Activated naive CD8-positive, alpha-beta T cell treated with anti-CD3 and anti-CD28 coated beads, Interleukin-2, amount 50 U/mL, for 24 hours (primary cell): Measurements from ENCODE around the gene DENND1A.

Experiments
- ATAC-seq: fragments of 150-1000 bp; cut with Tn5 transposase; one replicate; pipeline ENCODE4 v1.10.0; 2021
- DNase-seq: peaks from one replicate; pipeline ENCODE4 v3.0.0; 2021
- H3K27ac Mint-ChIP-seq: one replicate; pipeline ENCODE4 v1.8.0; 2021; ENCODE audit warnings: mild to moderate bottlenecking, mixed read lengths
- H3K27me3 Mint-ChIP-seq: one replicate; pipeline ENCODE4 v1.8.0; 2021; ENCODE audit warnings: mixed read lengths
- H3K36me3 Mint-ChIP-seq: one replicate; pipeline ENCODE4 v1.8.0; 2021; ENCODE audit warnings: low read depth, mixed read lengths
- H3K4me1 Mint-ChIP-seq: one replicate; pipeline ENCODE4 v1.8.0; 2021; ENCODE audit warnings: mixed read lengths
- H3K4me3 Mint-ChIP-seq: one replicate; pipeline ENCODE4 v1.8.0; 2021; ENCODE audit warnings: mild to moderate bottlenecking, moderate library complexity, mixed read lengths
- H3K9me3 Mint-ChIP-seq: one replicate; pipeline ENCODE4 v1.8.0; 2021; ENCODE audit warnings: mixed read lengths

The DENND1A gene

GRCh38 chr9:123395689-123396511 is 534.0 kb downstream of the DENND1A start:
- no peaks in the 10 kb centered on the region for H3K27me3 Mint-ChIP-seq
- ATAC-seq (no peak), DNase-seq (no peak)
- no peaks in the 10 kb centered on the region for H3K4me1 Mint-ChIP-seq
- H3K27ac Mint-ChIP-seq: no peak overlapping the region
- H3K36me3 Mint-ChIP-seq: peaks cover 2% of the 10 kb centered on the region
- H3K4me3 Mint-ChIP-seq: no peak overlapping the region
- H3K9me3 Mint-ChIP-seq: no peaks in the 10 kb centered on the region

- no peaks in the 10 kb centered on the region for H3K9me3 Mint-ChIP-seq
- no peaks in the 10 kb centered on the region for H3K4me1 Mint-ChIP-seq
- DNase-seq: no peak
- H3K4me3 Mint-ChIP-seq: no peak overlapping the region
- no peaks in the 10 kb centered on the region for H3K27me3 Mint-ChIP-seq
- H3K27ac Mint-ChIP-seq: no peak overlapping the region
- H3K36me3 Mint-ChIP-seq: peaks cover 2% of the 10 kb centered on the region
- no peak for ATAC-seq
These were observed 534.6 kb downstream of the DENND1A start for GRCh38 chr9:123395276-123395688.

GRCh38 chr9:123394291-123395235 is 535.4 kb downstream of the DENND1A start:
- Mint-ChIP-seq H3K27me3 (no peaks in the 10 kb centered on the region), H3K9me3 (no peaks in the 10 kb centered on the region), H3K4me3 (no peak overlapping the region), H3K4me1 (no peaks in the 10 kb centered on the region), H3K36me3 (no peaks in the 10 kb centered on the region), H3K27ac (no peak overlapping the region)
- DNase-seq: no peak
- ATAC-seq: no peak

GRCh38 chr9:123392802-123393201 is 537.1 kb downstream of the DENND1A start:
- no peaks in the 10 kb centered on the region for H3K4me1 Mint-ChIP-seq
- ATAC-seq: no peak
- H3K27ac Mint-ChIP-seq: no peak overlapping the region
- no peaks in the 10 kb centered on the region for H3K27me3 Mint-ChIP-seq
- no peak for DNase-seq
- H3K36me3 Mint-ChIP-seq: no peaks in the 10 kb centered on the region
- no peak overlapping the region for H3K4me3 Mint-ChIP-seq
- H3K9me3 Mint-ChIP-seq: no peaks in the 10 kb centered on the region

GRCh38 chr9:123391946-123392345 is 538.0 kb downstream of the DENND1A start:
- Mint-ChIP-seq H3K9me3 (no peaks in the 10 kb centered on the region), H3K4me3 (no peak overlapping the region), H3K36me3 (no peaks in the 10 kb centered on the region), H3K4me1 (no peaks in the 10 kb centered on the region), H3K27me3 (no peaks in the 10 kb centered on the region), H3K27ac (no peak overlapping the region)
- DNase-seq: no peak
- ATAC-seq: no peak

GRCh38 chr9:123391233-123391632 is 538.7 kb downstream of the DENND1A start:
- ATAC-seq (no peak), DNase-seq (no peak)
- Mint-ChIP-seq H3K27me3 (no peaks in the 10 kb centered on the region), H3K9me3 (no peaks in the 10 kb centered on the region), H3K27ac (no peak overlapping the region), H3K4me1 (no peaks in the 10 kb centered on the region), H3K4me3 (no peak overlapping the region), H3K36me3 (no peaks in the 10 kb centered on the region)

GRCh38 chr9:123390337-123391135 is 539.4 kb downstream of the DENND1A start:
- Mint-ChIP-seq H3K27ac (no peak overlapping the region), H3K27me3 (no peaks in the 10 kb centered on the region)

GRCh38 chr9:123389698-123390097 is 540.2 kb downstream of the DENND1A start:
- no peaks in the 10 kb centered on the region for H3K36me3 Mint-ChIP-seq
- DNase-seq (no peak), ATAC-seq (no peak)
- H3K4me1 Mint-ChIP-seq: no peaks in the 10 kb centered on the region
- no peaks in the 10 kb centered on the region for H3K9me3 Mint-ChIP-seq
- H3K27me3 Mint-ChIP-seq: no peaks in the 10 kb centered on the region
- H3K4me3 Mint-ChIP-seq: no peak overlapping the region
- no peak overlapping the region for H3K27ac Mint-ChIP-seq

More at GRCh38 chr9:123390337-123391135, 539.4 kb downstream of the DENND1A start:
- Mint-ChIP-seq H3K36me3 (no peaks in the 10 kb centered on the region), H3K4me1 (no peaks in the 10 kb centered on the region), H3K4me3 (no peak overlapping the region), H3K9me3 (no peaks in the 10 kb centered on the region)
- DNase-seq (no peak), ATAC-seq (no peak)

GRCh38 chr9:123389070-123389469 is 540.9 kb downstream of the DENND1A start:
- Mint-ChIP-seq H3K36me3 (no peaks in the 10 kb centered on the region), H3K9me3 (no peaks in the 10 kb centered on the region), H3K27me3 (no peaks in the 10 kb centered on the region), H3K4me3 (no peak overlapping the region), H3K27ac (no peak overlapping the region), H3K4me1 (no peaks in the 10 kb centered on the region)
- no peak for DNase-seq
- ATAC-seq: no peak

GRCh38 chr9:123387686-123388085 is 542.2 kb downstream of the DENND1A start:
- DNase-seq: no peak
- Mint-ChIP-seq H3K4me3 (no peak overlapping the region), H3K36me3 (no peaks in the 10 kb centered on the region), H3K4me1 (no peaks in the 10 kb centered on the region), H3K27ac (no peak overlapping the region), H3K9me3 (no peaks in the 10 kb centered on the region), H3K27me3 (no peaks in the 10 kb centered on the region)
- no peak for ATAC-seq

GRCh38 chr9:123383512-123384170 is 546.3 kb downstream of the DENND1A start:
- Mint-ChIP-seq H3K27ac (no peak overlapping the region), H3K4me3 (no peak overlapping the region), H3K27me3 (no peaks in the 10 kb centered on the region), H3K36me3 (no peaks in the 10 kb centered on the region), H3K4me1 (no peaks in the 10 kb centered on the region), H3K9me3 (no peaks in the 10 kb centered on the region)
- ATAC-seq (no peak), DNase-seq (no peak)

- no peak for ATAC-seq
- no peak overlapping the region for H3K4me3 Mint-ChIP-seq
- no peaks in the 10 kb centered on the region for H3K9me3 Mint-ChIP-seq
- no peak for DNase-seq
- no peaks in the 10 kb centered on the region for H3K36me3 Mint-ChIP-seq
- H3K27me3 Mint-ChIP-seq: no peaks in the 10 kb centered on the region
- H3K4me1 Mint-ChIP-seq: no peaks in the 10 kb centered on the region
- H3K27ac Mint-ChIP-seq: no peak overlapping the region
These were observed 547.0 kb downstream of the DENND1A start for GRCh38 chr9:123382653-123383511.
